Aorta (tissue), 5 donors: Measurements from ENCODE around the gene WSB1. TPM values are rescaled to one million over a fixed set of nuclear protein-coding genes. Genes with fewer than 3 reads are reported as not detected.

Source experiments
- ATAC-seq: fragments of 200-7000 bp; cut with Tn5 transposase; one replicate; pipeline ENCODE4 v1.9.1; 2022; ENCODE audit warnings: moderate library complexity; ENCODE audit not compliant: low FRiP score
- DNase-seq, 2 donors: peaks; one replicate each; pipeline ENCODE4 v3.0.0-alpha.2; 2020
- H3K27ac ChIP-seq, 2 donors: one replicate each; pipeline ENCODE4 v1.5.1; 2013; ENCODE audit warnings: low read length in 2 of 2, mild to moderate bottlenecking in 2 of 2, moderate library complexity in 2 of 2, control low read depth in 1 of 2, inconsistent platforms in 1 of 2, low read depth in 1 of 2
- H3K27me3 ChIP-seq, 2 donors: one replicate each; pipeline ENCODE4 v1.6.1; 2013; ENCODE audit warnings: control low read depth in 1 of 2, low read length in 1 of 2, mild to moderate bottlenecking in 1 of 2, moderate library complexity in 1 of 2; ENCODE audit not compliant: insufficient read depth in 2 of 2, control insufficient read depth in 1 of 2
- H3K36me3 ChIP-seq, 2 donors: one replicate each; pipeline ENCODE4 v1.6.1; 2013; ENCODE audit warnings: control low read depth in 1 of 2, low read length in 1 of 2, mild to moderate bottlenecking in 1 of 2; ENCODE audit not compliant: insufficient read depth in 2 of 2, control insufficient read depth in 1 of 2
- H3K4me1 ChIP-seq, 2 donors: one replicate each; pipeline ENCODE4 v1.6.1; 2013; ENCODE audit warnings: low read length in 2 of 2, control low read depth in 1 of 2, mild to moderate bottlenecking in 1 of 2, moderate library complexity in 1 of 2; ENCODE audit not compliant: insufficient read depth in 2 of 2, control insufficient read depth in 1 of 2
- H3K4me3 ChIP-seq, 2 donors: one replicate each; pipeline ENCODE4 v1.5.1; 2013; ENCODE audit warnings: low read length in 2 of 2, control low read depth in 1 of 2, mild to moderate bottlenecking in 1 of 2
- H3K9me3 ChIP-seq: one replicate; pipeline ENCODE4 v1.6.1; 2013; ENCODE audit warnings: mild to moderate bottlenecking, low read length; ENCODE audit not compliant: control insufficient read depth
- WGBS, 2 donors: extraction: QIAGEN DNeasy Blood & Tissue Kit; methylation state at CpG; one replicate each; pipeline ENCODE4 v1.1.7; 2013; 5-methylcytosine and 5-hydroxymethylcytosine counted together
- intact Hi-C, 2 donors: fragments of 100-400 bp; cut with DNase I; formaldehyde crosslinking; loops; one replicate each; pipeline versions ENCODE4 v1.14.2 to v1.15.0; 2022
- polyA plus RNA-seq, 2 donors: library from polyadenylated mRNA; stranded (reverse); fragments of 200-250 nt; gene quantifications; one replicate each; pipeline ENCODE4 v1.2.3, GENCODE V29; 2013
- total RNA-seq, 2 donors: library from RNA; stranded (reverse); fragmentation: NEBNext Ultra II Directional; extraction: Animal tissue kit (Norgen Biotek cat#: 25700); gene quantifications; one replicate each; pipeline ENCODE4 v1.2.1, GENCODE V29; 2021
- donor health status: healthy with polysubstance abuse.
- donor health status: Bipolar disorder and iron deficiency.
- donor health status: DM: no; HTN: no; CAD: no.
- donor health status: DM: no; HTN: no; CAD: no.
- donor health status: DM: yes; HTN: yes; CAD: no.

WSB1 gene
- total and polyA plus RNA-seq, 4 donors: 18.2 to 355 (median 271) TPM

- no peaks in the 10 kb centered on the region for H3K27me3 ChIP-seq
- no peak overlapping the region for H3K4me3 ChIP-seq
- no peaks in the 10 kb centered on the region for H3K4me1 ChIP-seq
- H3K9me3 ChIP-seq: no peaks in the 10 kb centered on the region
- intact Hi-C loops: no loop called here
- H3K27ac ChIP-seq: no peak overlapping the region
- DNase-seq (no peak), ATAC-seq (no peak)
- H3K36me3 ChIP-seq: no peaks in the 10 kb centered on the region
Measured at GRCh38 chr17:27283751-27284150, 10.2 kb upstream of the WSB1 start.

- Histone ChIP-seq H3K36me3 (no peaks in the 10 kb centered on the region), H3K9me3 (no peaks in the 10 kb centered on the region), H3K4me3 (no peak overlapping the region), H3K4me1 (no peaks in the 10 kb centered on the region), H3K27me3 (no peaks in the 10 kb centered on the region), H3K27ac (no peak overlapping the region)
- intact Hi-C loops: no loop called here
- DNase-seq (no peak), ATAC-seq (no peak)
- 50 to 52% methylated on average over 5 of the region's 5 CpGs for WGBS, 2 donors
Measured at GRCh38 chr17:27284811-27285415, 9.0 kb upstream of the WSB1 start.

GRCh38 chr17:27285516-27285915, 8.4 kb upstream of the WSB1 start:
- Histone ChIP-seq H3K36me3 (no peaks in the 10 kb centered on the region), H3K4me3 (no peak overlapping the region), H3K27ac (no peak overlapping the region), H3K9me3 (no peaks in the 10 kb centered on the region), H3K4me1 (no peaks in the 10 kb centered on the region), H3K27me3 (no peaks in the 10 kb centered on the region)
- DNase-seq: no peak
- WGBS, 2 donors: 99 to 100% methylated on average over 2 of the region's 2 CpGs
- ATAC-seq: no peak
- intact Hi-C loops: no loop called here

GRCh38 chr17:27288183-27288582, 5.7 kb upstream of the WSB1 start:
- H3K36me3 ChIP-seq: no peaks in the 10 kb centered on the region
- ATAC-seq (no peak), DNase-seq (no peak)
- H3K9me3 ChIP-seq: no peaks in the 10 kb centered on the region
- H3K4me3 ChIP-seq: no peak overlapping the region
- intact Hi-C loops: no loop called here
- 87 to 95% methylated on average over 2 of the region's 2 CpGs for WGBS, 2 donors
- H3K27me3 ChIP-seq: no peaks in the 10 kb centered on the region
- H3K4me1 ChIP-seq: no peaks in the 10 kb centered on the region
- no peak overlapping the region for H3K27ac ChIP-seq

- no peak overlapping the region for H3K27ac ChIP-seq
- no peaks in the 10 kb centered on the region for H3K4me1 ChIP-seq
- ATAC-seq (no peak), DNase-seq (no peak)
- no peaks in the 10 kb centered on the region for H3K27me3 ChIP-seq
- no peaks in the 10 kb centered on the region for H3K36me3 ChIP-seq
- no peak overlapping the region for H3K4me3 ChIP-seq
- intact Hi-C loops: loop anchor here in 1 of 2 donors (5.0 kb wide), 3 partner anchors 33 to 48 kb away; no protein-coding TSS in a partner anchor
- no peaks in the 10 kb centered on the region for H3K9me3 ChIP-seq
Measured at GRCh38 chr17:27289856-27290255, 4.1 kb upstream of the WSB1 start.

GRCh38 chr17:27290916-27291598, 2.9 kb upstream of the WSB1 start:
- no peak overlapping the region for H3K4me3 ChIP-seq
- no peak for ATAC-seq
- no peak overlapping the region for H3K27ac ChIP-seq
- DNase-seq: no peak
- no peaks in the 10 kb centered on the region for H3K9me3 ChIP-seq
- H3K36me3 ChIP-seq: no peaks in the 10 kb centered on the region
- 89% methylated on average over 3 of the region's 3 CpGs for WGBS, 2 donors
- intact Hi-C loops: loop anchor here in 1 of 2 donors (5.0 kb wide), 3 partner anchors 34 to 49 kb away; no protein-coding TSS in a partner anchor
- no peaks in the 10 kb centered on the region for H3K4me1 ChIP-seq
- H3K27me3 ChIP-seq: no peaks in the 10 kb centered on the region

- ATAC-seq (no peak), DNase-seq (no peak)
- Histone ChIP-seq H3K27me3 (no peaks in the 10 kb centered on the region), H3K4me1 (no peaks in the 10 kb centered on the region), H3K4me3 (no peak overlapping the region), H3K27ac (peak overlapping the region; percentile 49 to 68), H3K36me3 (no peaks in the 10 kb centered on the region), H3K9me3 (no peaks in the 10 kb centered on the region)
- intact Hi-C loops: loop anchor here in 1 of 2 donors (5.0 kb wide), 3 partner anchors 36 to 51 kb away; no protein-coding TSS in a partner anchor
- WGBS, 2 donors: 90 to 91% methylated on average over 15 of the region's 15 CpGs
Measured at GRCh38 chr17:27293359-27293897, 486 bp upstream of the WSB1 start.

GRCh38 chr17:27294689-27295630, 1.0 kb downstream of the WSB1 start:
- no peaks in the 10 kb centered on the region for H3K36me3 ChIP-seq
- no peaks in the 10 kb centered on the region for H3K4me1 ChIP-seq
- WGBS, 2 donors: 0 to 1% methylated on average over 21 of the region's 21 CpGs
- H3K27ac ChIP-seq: peak overlapping the region; percentile 85 to 100
- H3K4me3 ChIP-seq: peak overlapping the region; percentile 64 to 98
- H3K9me3 ChIP-seq: no peaks in the 10 kb centered on the region
- H3K27me3 ChIP-seq: no peaks in the 10 kb centered on the region
- intact Hi-C loops: loop anchor here (2.0 to 5.0 kb wide), 5 partner anchors 37 to 53 kb away; no protein-coding TSS in a partner anchor
- peak; percentile 87 for ATAC-seq
- peak in 1 of 2 donors; percentile 61 for DNase-seq
